Caco-2 (cell line): ENCODE measurements around the gene TMED1. TPM values are rescaled to one million over a fixed set of nuclear protein-coding genes. Genes with fewer than 3 reads are reported as not detected.

Experiments
- BruUV-seq: library from RNA; stranded (reverse); fragments of 400-500 nt; replicated peaks from 2 replicates; lab custom pipeline; 2021; lab: Mats Ljungman, UMichigan
- CTCF ChIA-PET: fragments of 300-600 bp; sonication (Branson Sonifier 250); formaldehyde crosslinking; loops from one replicate; lab custom pipeline; 2022; ENCODE audit warnings: antibody characterized with exemption; lab: Charles Lee
- POLR2A ChIA-PET: fragments of 300-600 bp; sonication (Branson Sonifier 250); formaldehyde crosslinking; loops from one replicate; lab custom pipeline; 2022; ENCODE audit warnings: antibody characterized with exemption; lab: Charles Lee
- DNase-seq, 2 experiments: peaks; one replicate each; pipeline versions ENCODE4 v3.0.0 to v3.0.0-alpha.2; 2020 to 2022
- H3K27me3 ChIP-seq: replicated peaks from 2 replicates; pipeline ENCODE4 v1.6.0; 2011; ENCODE audit warnings: low read length; ENCODE audit not compliant: control insufficient read depth, insufficient read depth
- H3K36me3 ChIP-seq: 2 replicates; pipeline ENCODE4 v1.5.1; 2011; ENCODE audit warnings: low read length; ENCODE audit not compliant: control insufficient read depth, insufficient read depth
- H3K4me1 ChIP-seq: fragments of 250-450 bp; sonication (Bioruptor Pico); 2 replicates; pipeline ENCODE4 v1.5.1; 2020; ENCODE audit warnings: mild to moderate bottlenecking
- H3K4me3 ChIP-seq: 2 replicates; pipeline ENCODE4 v1.5.1; 2011; ENCODE audit warnings: low read depth, mild to moderate bottlenecking, control low read depth, low read length
- H3K9me3 ChIP-seq: fragments of 250-450 bp; sonication (Bioruptor Pico); 2 replicates; pipeline ENCODE4 v1.5.1; 2020; ENCODE audit warnings: mild to moderate bottlenecking, moderate library complexity
- H3K27ac Mint-ChIP-seq: one replicate; pipeline ENCODE4 v1.8.0; 2022; ENCODE audit warnings: mixed read lengths; ENCODE audit not compliant: unreplicated experiment
- H3K27me3 Mint-ChIP-seq: one replicate; pipeline ENCODE4 v1.8.0; 2022; ENCODE audit warnings: mixed read lengths; ENCODE audit not compliant: insufficient read depth, unreplicated experiment
- H3K36me3 Mint-ChIP-seq: one replicate; pipeline ENCODE4 v1.8.0; 2022; ENCODE audit warnings: mild to moderate bottlenecking, mixed read lengths; ENCODE audit not compliant: insufficient read depth, unreplicated experiment
- H3K4me1 Mint-ChIP-seq: one replicate; pipeline ENCODE4 v1.8.0; 2022; ENCODE audit warnings: low read depth, mixed read lengths; ENCODE audit not compliant: unreplicated experiment
- H3K4me3 Mint-ChIP-seq: one replicate; pipeline ENCODE4 v1.8.0; 2022; ENCODE audit warnings: mild to moderate bottlenecking, moderate library complexity, mixed read lengths; ENCODE audit not compliant: unreplicated experiment
- H3K9me3 Mint-ChIP-seq: one replicate; pipeline ENCODE4 v1.8.0; 2022; ENCODE audit warnings: mixed read lengths; ENCODE audit not compliant: unreplicated experiment
- CTCF ChIP-seq, 2 experiments: fragments of 200-600 bp in 1 of 2; IDR thresholded peaks; 1 replicate in 1 of 2; 2 replicates in 1 of 2; pipeline versions ENCODE4 v1.5.1 to v1.8.0; 2011 to 2022; ENCODE audit warnings: antibody characterized with exemption in 1 of 2, control low read depth in 1 of 2, inconsistent platforms in 1 of 2, low read depth in 1 of 2, low read length in 1 of 2, mild to moderate bottlenecking in 1 of 2, moderate library complexity in 1 of 2; ENCODE audit not compliant: insufficient read depth in 1 of 2, severe bottlenecking in 1 of 2, unreplicated experiment in 1 of 2
- intact Hi-C: fragments of 100-400 bp; cut with micrococcal nuclease; formaldehyde crosslinking; loops from one replicate; pipeline ENCODE4 v1.10.0; 2022; ENCODE audit not compliant: unreplicated experiment
- total RNA-seq: library from RNA; stranded (reverse); gene quantifications from 2 replicates; pipeline ENCODE4 v1.2.3, GENCODE V29; 2022

The TMED1 gene
- total RNA-seq, 1 experiment from 2014 or later = 41.4 TPM

GRCh38 chr19:10831987-10832938, 3.7 kb downstream of the TMED1 start:
- no peak for TF ChIP-seq CTCF (IDR thresholded peaks at IDR 0.05; ENCODE audit: insufficient read depth in 1 of 2, low read depth in 1 of 2, low read length in 1 of 2, severe bottlenecking in 1 of 2, unreplicated experiment in 1 of 2)
- intact Hi-C loops = no loop called here
- DNase-seq = no peak
- H3K4me3 ChIP-seq = no peak overlapping the region
- H3K27ac Mint-ChIP-seq = no peak overlapping the region
- no peak overlapping the region for H3K4me3 Mint-ChIP-seq
- H3K27me3 Mint-ChIP-seq = no peaks in the 10 kb centered on the region
- H3K27me3 ChIP-seq = no peaks in the 10 kb centered on the region
- CTCF ChIA-PET = no interaction called here
- H3K36me3 ChIP-seq = no peaks in the 10 kb centered on the region; the same call in 1 of the 2 replicates
- no peaks in the 10 kb centered on the region for H3K9me3 ChIP-seq
- BruUV-seq = no TSS peak
- POLR2A ChIA-PET = no interaction called here
- H3K36me3 Mint-ChIP-seq = peaks cover 83% of the 10 kb centered on the region
- no peaks in the 10 kb centered on the region for H3K4me1 Mint-ChIP-seq
- H3K4me1 ChIP-seq = peaks cover 9% of the 10 kb centered on the region; the same call in 1 of the 2 replicates
- H3K9me3 Mint-ChIP-seq = no peaks in the 10 kb centered on the region

- no peaks in the 10 kb centered on the region for H3K27me3 Mint-ChIP-seq
These were observed 4.9 kb downstream of the TMED1 start for GRCh38 chr19:10830931-10831779.

More at GRCh38 chr19:10830931-10831779, 4.9 kb downstream of the TMED1 start:
- CTCF ChIA-PET = no interaction called here
- H3K36me3 ChIP-seq = no peaks in the 10 kb centered on the region; the same call in 1 of the 2 replicates
- no peak overlapping the region for H3K4me3 ChIP-seq
- intact Hi-C loops = no loop called here
- H3K4me1 ChIP-seq = 0 out of 2 replicates have a peak, but pooled peaks cover 4% of the 10 kb centered on the region
- H3K9me3 ChIP-seq = no peaks in the 10 kb centered on the region
- Mint-ChIP-seq H3K36me3 (peaks cover 74% of the 10 kb centered on the region), H3K4me3 (no peak overlapping the region), H3K4me1 (no peaks in the 10 kb centered on the region), H3K9me3 (no peaks in the 10 kb centered on the region), H3K27ac (peak overlapping the region; percentile 45)
- no peak for DNase-seq
- no TSS peak for BruUV-seq
- POLR2A ChIA-PET = no interaction called here
- no peaks in the 10 kb centered on the region for H3K27me3 ChIP-seq
- TF ChIP-seq CTCF (IDR thresholded peaks at IDR 0.05; ENCODE audit: insufficient read depth in 1 of 2, low read depth in 1 of 2, low read length in 1 of 2, severe bottlenecking in 1 of 2, unreplicated experiment in 1 of 2) = no peak
